NB4 (cell line): ENCODE results near the gene TTLL12.

ENCODE experiments used
- POLR2A ChIP-seq: IDR thresholded peaks from 2 replicates; pipeline ENCODE4 v1.6.1; 2011; ENCODE audit warnings: mild to moderate bottlenecking; ENCODE audit not compliant: insufficient read length; ENCODE audit errors: extremely low read depth
- TF ChIP-seq, protein P1 (sequence below): IDR thresholded peaks from one replicate; pipeline ENCODE4 v1.5.1; 2012; ENCODE audit warnings: low read depth, low read length

DNA sequence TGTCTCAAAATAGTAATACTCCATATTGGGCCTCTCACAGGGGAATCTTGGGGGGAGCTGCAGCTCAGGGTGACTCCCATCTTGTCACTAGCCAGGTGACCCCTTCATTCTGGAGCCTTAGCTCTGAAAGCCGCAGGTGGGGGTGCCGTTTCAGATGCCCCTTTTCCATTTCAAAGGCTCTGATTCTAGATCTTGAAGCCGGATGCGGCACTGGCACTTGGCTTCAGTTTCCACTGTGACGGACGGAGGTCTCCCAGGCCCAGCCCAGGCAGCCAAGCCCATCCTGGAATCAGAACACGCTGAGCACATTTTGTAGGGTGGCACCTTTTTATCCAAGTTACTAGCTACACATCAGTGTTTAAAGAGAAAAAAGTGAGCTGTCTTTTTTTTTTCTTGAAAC is 70.0 kb downstream of the TTLL12 start:
- TF ChIP-seq, protein P1, sequence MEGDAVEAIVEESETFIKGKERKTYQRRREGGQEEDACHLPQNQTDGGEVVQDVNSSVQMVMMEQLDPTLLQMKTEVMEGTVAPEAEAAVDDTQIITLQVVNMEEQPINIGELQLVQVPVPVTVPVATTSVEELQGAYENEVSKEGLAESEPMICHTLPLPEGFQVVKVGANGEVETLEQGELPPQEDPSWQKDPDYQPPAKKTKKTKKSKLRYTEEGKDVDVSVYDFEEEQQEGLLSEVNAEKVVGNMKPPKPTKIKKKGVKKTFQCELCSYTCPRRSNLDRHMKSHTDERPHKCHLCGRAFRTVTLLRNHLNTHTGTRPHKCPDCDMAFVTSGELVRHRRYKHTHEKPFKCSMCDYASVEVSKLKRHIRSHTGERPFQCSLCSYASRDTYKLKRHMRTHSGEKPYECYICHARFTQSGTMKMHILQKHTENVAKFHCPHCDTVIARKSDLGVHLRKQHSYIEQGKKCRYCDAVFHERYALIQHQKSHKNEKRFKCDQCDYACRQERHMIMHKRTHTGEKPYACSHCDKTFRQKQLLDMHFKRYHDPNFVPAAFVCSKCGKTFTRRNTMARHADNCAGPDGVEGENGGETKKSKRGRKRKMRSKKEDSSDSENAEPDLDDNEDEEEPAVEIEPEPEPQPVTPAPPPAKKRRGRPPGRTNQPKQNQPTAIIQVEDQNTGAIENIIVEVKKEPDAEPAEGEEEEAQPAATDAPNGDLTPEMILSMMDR: no peak
- no peak for TF ChIP-seq POLR2A
